K562 (cell line): ENCODE results near the gene GOLGA6B. TPM values are rescaled to one million over a fixed set of nuclear protein-coding genes. Genes with fewer than 3 reads are reported as not detected.

Experiments used
- AFF1 ChIP-seq, 2 experiments: fragments of 450-650 bp; IDR thresholded peaks; 2 replicates each; pipeline ENCODE4 v1.6.1; 2018; ENCODE audit warnings: mild to moderate bottlenecking in 2 of 2, low read depth in 1 of 2; ENCODE audit not compliant: partially characterized antibody in 2 of 2
- ASH1L ChIP-seq: fragments of 450-650 bp; IDR thresholded peaks from 2 replicates; pipeline ENCODE4 v1.6.1; 2018; ENCODE audit warnings: borderline replicate concordance, mild to moderate bottlenecking, low read depth; ENCODE audit not compliant: partially characterized antibody
- DMBX1 ChIP-seq: fragments of 250-450 bp; sonication (Bioruptor Pico); IDR thresholded peaks from 2 replicates; pipeline ENCODE4 v1.8.0; 2022; ENCODE audit warnings: inconsistent platforms, mild to moderate bottlenecking, moderate library complexity, borderline replicate concordance
- ELF2 ChIP-seq: fragments of 250-450 bp; sonication (Bioruptor Pico); IDR thresholded peaks from 2 replicates; pipeline ENCODE4 v1.5.0; 2021; ENCODE audit warnings: mild to moderate bottlenecking
- EP300 ChIP-seq: IDR thresholded peaks from 2 replicates; pipeline ENCODE4 v1.6.1; 2012; ENCODE audit warnings: low read length, improper control_type of control experiment
- ESRRA ChIP-seq: fragments of 450-650 bp; IDR thresholded peaks from 2 replicates; pipeline ENCODE4 v1.6.1; 2014; ENCODE audit warnings: low read depth, mild to moderate bottlenecking, moderate library complexity, borderline replicate concordance
- GATAD2B ChIP-seq: fragments of 450-650 bp; IDR thresholded peaks from 2 replicates; pipeline ENCODE4 v1.6.1; 2017; ENCODE audit warnings: mild to moderate bottlenecking, borderline replicate concordance
- HCFC1 ChIP-seq: IDR thresholded peaks from 2 replicates; pipeline ENCODE4 v1.6.1; 2012; ENCODE audit warnings: low read depth, low read length, improper control_type of control experiment
- HDAC2 ChIP-seq: fragments of 450-650 bp; IDR thresholded peaks from 2 replicates; pipeline ENCODE4 v1.6.1; 2016; ENCODE audit warnings: mild to moderate bottlenecking
- HMG20B ChIP-seq: fragments of 250-450 bp; sonication (Bioruptor Pico); IDR thresholded peaks from 2 replicates; pipeline ENCODE4 v1.5.0; 2021; ENCODE audit warnings: mild to moderate bottlenecking
- L3MBTL2 ChIP-seq: fragments of 450-650 bp; IDR thresholded peaks from 2 replicates; pipeline ENCODE4 v1.6.1; 2016; ENCODE audit warnings: mild to moderate bottlenecking, moderate library complexity
- LCOR ChIP-seq: sonication (generic); formaldehyde crosslinking; IDR thresholded peaks from 2 replicates; pipeline ENCODE4 v1.8.0; 2022; ENCODE audit warnings: mild to moderate bottlenecking, missing genetic modification reagents
- MTA2 ChIP-seq: fragments of 450-650 bp; IDR thresholded peaks from 2 replicates; pipeline ENCODE4 v1.6.1; 2016; ENCODE audit warnings: low read depth
- NCOA1 ChIP-seq: fragments of 450-650 bp; IDR thresholded peaks from 2 replicates; pipeline ENCODE4 v1.6.1; 2016; ENCODE audit warnings: low read depth
- NEUROD1 ChIP-seq: fragments of 150-350 bp; IDR thresholded peaks from 2 replicates; pipeline ENCODE4 v1.6.1; 2014; ENCODE audit warnings: borderline replicate concordance, low read length, low read depth; ENCODE audit not compliant: partially characterized antibody
- SIN3A ChIP-seq, 2 experiments: fragments of 150-350 bp in 1 of 2; IDR thresholded peaks; 2 replicates each; pipeline ENCODE4 v1.6.1; 2011 to 2016; ENCODE audit warnings: borderline replicate concordance in 2 of 2, low read depth in 2 of 2, low read length in 2 of 2, mild to moderate bottlenecking in 2 of 2, moderate library complexity in 2 of 2; ENCODE audit not compliant: control insufficient read depth in 1 of 2
- SIX5 ChIP-seq, 2 experiments: IDR thresholded peaks; 2 replicates each; pipeline ENCODE4 v1.6.1; 2011; ENCODE audit warnings: low read length in 2 of 2, borderline replicate concordance in 1 of 2, low read depth in 1 of 2, mild to moderate bottlenecking in 1 of 2, moderate library complexity in 1 of 2; ENCODE audit not compliant: insufficient read depth in 1 of 2
- SMAD3 ChIP-seq: fragments of 450-650 bp; formaldehyde crosslinking; conservative IDR thresholded peaks from 2 replicates; pipeline ENCODE4 v1.4.0; 2020; ENCODE audit warnings: mild to moderate bottlenecking
- STAG1 ChIP-seq: sonication (generic); formaldehyde crosslinking; IDR thresholded peaks from 2 replicates; pipeline ENCODE4 v1.5.0; 2020; ENCODE audit warnings: missing genetic modification reagents, borderline replicate concordance
- TBL1XR1 ChIP-seq, 2 experiments: IDR thresholded peaks; 2 replicates each; pipeline ENCODE4 v1.6.1; 2012; ENCODE audit warnings: improper control_type of control experiment in 2 of 2, low read length in 2 of 2, mild to moderate bottlenecking in 1 of 2
- TBP ChIP-seq: optimal IDR thresholded peaks from 2 replicates; pipeline ENCODE3; 2011; ENCODE audit warnings: low read depth, low read length, improper control_type of control experiment
- ZBTB1 ChIP-seq: sonication (generic); formaldehyde crosslinking; IDR thresholded peaks from 2 replicates; pipeline ENCODE4 v1.8.1; 2023; ENCODE audit warnings: missing genetic modification reagents, low read depth, mild to moderate bottlenecking, borderline replicate concordance
- ZC3H11A ChIP-seq: IDR thresholded peaks from 2 replicates; pipeline ENCODE4 v1.6.1; 2012; ENCODE audit warnings: low read depth, low read length, improper control_type of control experiment
- ZNF239 ChIP-seq: fragments of 250-450 bp; sonication (Bioruptor Pico); IDR thresholded peaks from 2 replicates; pipeline ENCODE4 v1.4.0; 2020; ENCODE audit warnings: mild to moderate bottlenecking
- polyA plus RNA-seq, 8 experiments: library from polyadenylated mRNA; depleted of rRNA in 4 of 8; stranded (reverse) in 5 of 8; unstranded in 3 of 8; fragments of >200 nt; fragmentation: Nextera tagmentation in 2 of 8; fragmentation: Illumina TruSeq in 1 of 8; extraction: Ambion mirVana in 2 of 8; extraction: Trizol in 1 of 8; gene quantifications; 2 replicates each; pipeline versions ENCODE4 v1.2.1 to v1.2.3, GENCODE V29; 2011 to 2014; ENCODE audit warnings: inconsistent platforms in 1 of 8, missing spikeins in 1 of 8
- total RNA-seq, 7 experiments: library from RNA; depleted of rRNA in 6 of 7; stranded (reverse); fragments of >200 nt in 6 of 7; fragmentation: Illumina TruSeq in 2 of 7; extraction: Trizol in 2 of 7; gene quantifications; 2 replicates each; pipeline versions ENCODE4 v1.2.1 to v1.2.3, GENCODE V29; 2011 to 2021; ENCODE audit warnings: low replicate concordance in 1 of 7

GOLGA6B gene
- total and polyA plus RNA-seq, 9 of the 15 experiments (the other 6 are each of a cell fraction or from before 2014, with no cell fraction given) = not detected

DNA sequence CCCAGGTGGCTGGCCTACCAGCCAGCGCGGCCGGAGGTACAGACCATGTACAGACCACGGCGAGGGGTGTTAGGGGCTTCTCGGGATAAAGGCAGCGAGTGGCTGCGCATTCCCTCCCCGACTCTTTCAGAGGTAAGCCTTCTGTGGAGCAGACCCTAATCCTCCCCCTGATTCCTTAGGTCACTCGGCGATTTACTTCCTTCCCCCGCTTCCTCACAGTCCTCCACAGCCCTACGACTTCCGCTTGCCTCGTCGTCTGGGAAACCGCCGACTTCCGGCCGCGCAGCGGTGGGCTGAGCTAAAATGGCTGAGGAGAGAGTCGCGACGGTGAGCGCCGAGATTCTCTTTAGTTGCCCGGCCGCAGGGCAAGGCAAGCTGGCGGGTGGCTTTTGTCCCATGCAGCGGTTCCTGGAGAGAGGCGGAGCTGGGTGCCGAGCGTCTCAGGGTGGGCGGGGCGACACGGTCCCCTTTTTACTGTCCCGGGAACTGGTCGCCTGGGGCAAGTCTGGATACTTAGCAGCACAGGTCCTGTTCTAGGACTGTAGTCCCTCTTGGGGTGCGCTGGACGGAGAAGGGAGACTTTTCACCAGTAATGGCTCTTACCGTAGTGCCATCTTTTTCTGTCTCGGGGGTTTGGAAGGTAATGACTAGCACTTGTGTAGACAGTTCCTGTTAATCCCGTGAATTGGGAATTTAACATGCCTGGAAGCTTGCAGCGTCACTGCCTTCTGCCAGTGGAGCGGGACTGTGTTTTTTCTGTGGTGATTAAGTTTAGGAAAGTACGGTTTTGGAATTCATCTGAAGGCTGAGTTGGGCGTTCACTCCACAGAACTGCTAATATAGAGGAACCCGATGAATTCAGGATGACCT lies 31.7 kb downstream of the GOLGA6B start, which contains the start of the genes BBS4 and HIGD2B (continued):
- 0 out of 4 replicates have a peak, but pooled peaks of 1 of the 2 experiments have one; percentile 43 for TF ChIP-seq SIN3A (IDR thresholded peaks at IDR 0.05; ENCODE audit: borderline replicate concordance in 2 of 2, control insufficient read depth in 1 of 2, low read depth in 2 of 2, low read length in 2 of 2)
- TF ChIP-seq ASH1L = peak; percentile 36
- no peak for TF ChIP-seq SMAD3 (CRISPR knock-in tag)
- TF ChIP-seq ZNF239 (CRISPR knock-in tag) = no peak
- no peak for TF ChIP-seq LCOR
- TF ChIP-seq L3MBTL2 = 0 out of 2 replicates have a peak, but pooled peaks have one; percentile 30
- TF ChIP-seq DMBX1 (CRISPR knock-in tag) = no peak
- no peak for TF ChIP-seq GATAD2B
- no peak for TF ChIP-seq SIX5 (IDR thresholded peaks at IDR 0.05; ENCODE audit: borderline replicate concordance in 1 of 2, insufficient read depth in 1 of 2, low read depth in 1 of 2, low read length in 2 of 2)
- no peak for TF ChIP-seq MTA2
- TF ChIP-seq AFF1 (IDR thresholded peaks at IDR 0.05; ENCODE audit: low read depth in 1 of 2, partially characterized antibody in 2 of 2) = peak in 1 of 2 experiments; percentile 0
- peak; percentile 87 for TF ChIP-seq TBP
- 0 out of 2 replicates have a peak, but pooled peaks have one; percentile 10 for TF ChIP-seq EP300
- 0 out of 2 replicates have a peak, but pooled peaks have one; percentile 18 for TF ChIP-seq ZC3H11A
- no peak; the same call in 1 of the 2 replicates for TF ChIP-seq HDAC2
- TF ChIP-seq NEUROD1 = no peak
- TF ChIP-seq ZBTB1 (CRISPR knock-in tag) = 0 out of 2 replicates have a peak, but pooled peaks have one; percentile 55
- TF ChIP-seq STAG1 = no peak
- TF ChIP-seq NCOA1 = peak; percentile 61; the same call in 1 of the 2 replicates
- TF ChIP-seq HMG20B (CRISPR knock-in tag) = no peak
- TF ChIP-seq ELF2 (CRISPR knock-in tag) = peak; percentile 69; the same call in 1 of the 2 replicates
- TF ChIP-seq HCFC1 = peak; percentile 57
- TF ChIP-seq ESRRA = peak; percentile 32; the same call in 1 of the 2 replicates
- TF ChIP-seq TBL1XR1 (IDR thresholded peaks at IDR 0.05; ENCODE audit: low read length in 2 of 2) = 0 out of 4 replicates have a peak, but pooled peaks of 1 of the 2 experiments have one; percentile 37
